ENCODE measurements around the gene PDE7B. TPM values are rescaled to one million over a fixed set of nuclear protein-coding genes. Genes with fewer than 3 reads are reported as not detected.

Gene PDE7B
- total RNA-seq, 2 experiments from 2014 or later = 0.25 to 0.31 TPM

GRCh38 chr6:136146130-136146529, 294.6 kb downstream of the PDE7B start:
- no peak for DNase-seq
- H3K36me3 Mint-ChIP-seq (ENCODE audit: low read depth) = peaks cover 5% of the 10 kb centered on the region
- no peak overlapping the region for H3K27ac Mint-ChIP-seq
- H3K4me1 Mint-ChIP-seq (ENCODE audit: low read depth) = no peaks in the 10 kb centered on the region
- H3K27me3 Mint-ChIP-seq (ENCODE audit: low read depth) = peaks cover 2% of the 10 kb centered on the region
- H3K4me3 Mint-ChIP-seq = no peak overlapping the region
- H3K9me3 Mint-ChIP-seq = peaks cover 8% of the 10 kb centered on the region
- CTCF ChIA-PET = no interaction called here
- intact Hi-C loops (cut with micrococcal nuclease) = no loop called here

GRCh38 chr6:136147342-136147741, 295.8 kb downstream of the PDE7B start:
- Mint-ChIP-seq H3K9me3 (peaks cover under 1% of the 10 kb centered on the region), H3K27ac (no peak overlapping the region)
- no peak for DNase-seq

DNA sequence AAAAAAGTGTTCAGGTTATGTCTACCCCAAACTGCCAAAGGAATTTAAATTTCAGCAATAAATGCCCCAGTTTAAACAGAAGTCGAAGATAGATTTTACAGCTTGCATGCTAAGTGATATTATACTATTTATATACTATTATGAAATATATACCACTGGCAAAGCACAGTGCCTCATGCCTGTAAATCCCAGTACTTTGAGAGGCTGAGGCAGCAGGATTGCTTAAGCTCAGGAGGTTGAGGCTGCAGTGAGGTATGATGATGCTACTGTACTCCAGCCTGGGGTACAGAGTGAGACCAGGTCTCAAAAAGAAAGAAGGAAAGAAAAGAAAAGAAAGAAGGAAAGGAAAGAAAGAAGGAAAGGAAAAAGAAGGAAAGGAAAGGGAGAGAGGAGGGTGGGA, 296.6 kb downstream of the PDE7B start:
- H3K9me3 Mint-ChIP-seq = no peaks in the 10 kb centered on the region
- no peak for DNase-seq
- intact Hi-C loops (cut with micrococcal nuclease) = no loop called here
- CTCF ChIA-PET = no interaction called here
- H3K27me3 Mint-ChIP-seq (ENCODE audit: low read depth) = no peaks in the 10 kb centered on the region
- no peak overlapping the region for H3K27ac Mint-ChIP-seq
- H3K4me1 Mint-ChIP-seq (ENCODE audit: low read depth) = no peaks in the 10 kb centered on the region
- no peaks in the 10 kb centered on the region for H3K36me3 Mint-ChIP-seq (ENCODE audit: low read depth)
- no peak overlapping the region for H3K4me3 Mint-ChIP-seq

More at GRCh38 chr6:136147342-136147741, 295.8 kb downstream of the PDE7B start:
- intact Hi-C loops (cut with micrococcal nuclease) = no loop called here
- Mint-ChIP-seq H3K4me3 (no peak overlapping the region), H3K27me3 (ENCODE audit: low read depth) (no peaks in the 10 kb centered on the region), H3K4me1 (ENCODE audit: low read depth) (no peaks in the 10 kb centered on the region), H3K36me3 (ENCODE audit: low read depth) (no peaks in the 10 kb centered on the region)
- CTCF ChIA-PET = no interaction called here

- no peak overlapping the region for H3K4me3 Mint-ChIP-seq
- no peaks in the 10 kb centered on the region for H3K27me3 Mint-ChIP-seq (ENCODE audit: low read depth)
- H3K36me3 Mint-ChIP-seq (ENCODE audit: low read depth) = no peaks in the 10 kb centered on the region
- no peaks in the 10 kb centered on the region for H3K9me3 Mint-ChIP-seq
- no peaks in the 10 kb centered on the region for H3K4me1 Mint-ChIP-seq (ENCODE audit: low read depth)
- no peak for DNase-seq
- intact Hi-C loops (cut with micrococcal nuclease) = no loop called here
- no peak overlapping the region for H3K27ac Mint-ChIP-seq
- CTCF ChIA-PET = no interaction called here
Measured at GRCh38 chr6:136148523-136148922, 297.0 kb downstream of the PDE7B start.

- no peak overlapping the region for H3K27ac Mint-ChIP-seq
- intact Hi-C loops (cut with micrococcal nuclease) = no loop called here
- H3K4me1 Mint-ChIP-seq (ENCODE audit: low read depth) = no peaks in the 10 kb centered on the region
- CTCF ChIA-PET = no interaction called here
- H3K36me3 Mint-ChIP-seq (ENCODE audit: low read depth) = no peaks in the 10 kb centered on the region
- no peak for DNase-seq
- H3K27me3 Mint-ChIP-seq (ENCODE audit: low read depth) = no peaks in the 10 kb centered on the region
- H3K9me3 Mint-ChIP-seq = no peaks in the 10 kb centered on the region
- no peak overlapping the region for H3K4me3 Mint-ChIP-seq
Measured at GRCh38 chr6:136149311-136149710, 297.8 kb downstream of the PDE7B start.

DNA sequence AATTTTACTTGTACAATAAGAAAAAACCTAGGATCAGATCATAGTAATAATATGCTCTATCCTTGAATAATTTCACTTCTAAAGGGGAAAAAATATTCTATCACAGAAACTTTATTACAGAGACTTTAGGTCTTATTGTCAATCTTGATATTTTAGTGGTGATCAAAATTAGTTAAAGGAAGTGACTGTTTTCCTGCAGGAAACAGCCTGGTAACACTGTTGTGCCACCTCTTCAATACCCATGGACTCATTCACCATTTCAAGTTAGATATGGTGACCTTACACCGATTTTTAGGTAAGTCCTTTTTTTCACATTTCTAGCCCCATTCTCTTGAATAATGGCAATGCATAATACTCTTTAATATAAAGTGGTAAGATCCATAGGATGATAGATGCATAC, 299.5 kb downstream of the PDE7B start:
- CTCF ChIA-PET = no interaction called here
- Mint-ChIP-seq H3K27ac (no peak overlapping the region), H3K9me3 (no peaks in the 10 kb centered on the region), H3K27me3 (ENCODE audit: low read depth) (no peaks in the 10 kb centered on the region), H3K36me3 (ENCODE audit: low read depth) (no peaks in the 10 kb centered on the region), H3K4me1 (ENCODE audit: low read depth) (no peaks in the 10 kb centered on the region), H3K4me3 (no peak overlapping the region)
- intact Hi-C loops (cut with micrococcal nuclease) = no loop called here
- no peak for DNase-seq

- H3K4me3 Mint-ChIP-seq = no peak overlapping the region
- no peaks in the 10 kb centered on the region for H3K36me3 Mint-ChIP-seq (ENCODE audit: low read depth)
- H3K27ac Mint-ChIP-seq = no peak overlapping the region
- DNase-seq = no peak
- H3K9me3 Mint-ChIP-seq = no peaks in the 10 kb centered on the region
- CTCF ChIA-PET = interaction anchor here (0.6 kb wide), 1 partner anchor 378 kb away, joined by 3 read pairs; no protein-coding TSS in a partner anchor
- intact Hi-C loops (cut with micrococcal nuclease) = no loop called here
- H3K27me3 Mint-ChIP-seq (ENCODE audit: low read depth) = no peaks in the 10 kb centered on the region
- no peaks in the 10 kb centered on the region for H3K4me1 Mint-ChIP-seq (ENCODE audit: low read depth)
Measured at GRCh38 chr6:136153707-136154375, 302.3 kb downstream of the PDE7B start.

- CTCF ChIA-PET = no interaction called here
- no peak overlapping the region for H3K4me3 Mint-ChIP-seq
- no peaks in the 10 kb centered on the region for H3K27me3 Mint-ChIP-seq (ENCODE audit: low read depth)
- intact Hi-C loops (cut with micrococcal nuclease) = no loop called here
- no peak overlapping the region for H3K27ac Mint-ChIP-seq
- H3K4me1 Mint-ChIP-seq (ENCODE audit: low read depth) = no peaks in the 10 kb centered on the region
- H3K36me3 Mint-ChIP-seq (ENCODE audit: low read depth) = no peaks in the 10 kb centered on the region
- no peak for DNase-seq
- no peaks in the 10 kb centered on the region for H3K9me3 Mint-ChIP-seq
Measured at GRCh38 chr6:136155191-136155590, 303.7 kb downstream of the PDE7B start.

GRCh38 chr6:136157743-136158142, 306.2 kb downstream of the PDE7B start:
- Mint-ChIP-seq H3K27ac (no peak overlapping the region), H3K36me3 (ENCODE audit: low read depth) (no peaks in the 10 kb centered on the region), H3K9me3 (peaks cover 4% of the 10 kb centered on the region), H3K27me3 (ENCODE audit: low read depth) (no peaks in the 10 kb centered on the region), H3K4me3 (no peak overlapping the region), H3K4me1 (ENCODE audit: low read depth) (no peaks in the 10 kb centered on the region)
- DNase-seq = no peak
- CTCF ChIA-PET = interaction anchor here (0.7 to 2.0 kb wide), 2 partner anchors 29 to 69 kb away, joined by 3 to 7 read pairs; no protein-coding TSS in a partner anchor
- intact Hi-C loops (cut with micrococcal nuclease) = no loop called here

- CTCF ChIA-PET = interaction anchor here (0.7 to 2.0 kb wide), 2 partner anchors 29 to 68 kb away, joined by 3 to 7 read pairs; no protein-coding TSS in a partner anchor
- Mint-ChIP-seq H3K4me1 (ENCODE audit: low read depth) (no peaks in the 10 kb centered on the region), H3K4me3 (no peak overlapping the region), H3K27ac (no peak overlapping the region), H3K27me3 (ENCODE audit: low read depth) (no peaks in the 10 kb centered on the region), H3K9me3 (peaks cover 4% of the 10 kb centered on the region), H3K36me3 (ENCODE audit: low read depth) (no peaks in the 10 kb centered on the region)
- DNase-seq = no peak
- intact Hi-C loops (cut with micrococcal nuclease) = no loop called here
Measured at GRCh38 chr6:136158387-136158821, 306.9 kb downstream of the PDE7B start.

- Mint-ChIP-seq H3K27me3 (ENCODE audit: low read depth) (no peaks in the 10 kb centered on the region), H3K36me3 (ENCODE audit: low read depth) (peaks cover 2% of the 10 kb centered on the region), H3K9me3 (peaks cover 4% of the 10 kb centered on the region), H3K4me1 (ENCODE audit: low read depth) (no peaks in the 10 kb centered on the region), H3K4me3 (no peak overlapping the region), H3K27ac (no peak overlapping the region)
- intact Hi-C loops (cut with micrococcal nuclease) = no loop called here
- no peak for DNase-seq
- CTCF ChIA-PET = no interaction called here
Measured at GRCh38 chr6:136158971-136159370, 307.5 kb downstream of the PDE7B start.

DNA sequence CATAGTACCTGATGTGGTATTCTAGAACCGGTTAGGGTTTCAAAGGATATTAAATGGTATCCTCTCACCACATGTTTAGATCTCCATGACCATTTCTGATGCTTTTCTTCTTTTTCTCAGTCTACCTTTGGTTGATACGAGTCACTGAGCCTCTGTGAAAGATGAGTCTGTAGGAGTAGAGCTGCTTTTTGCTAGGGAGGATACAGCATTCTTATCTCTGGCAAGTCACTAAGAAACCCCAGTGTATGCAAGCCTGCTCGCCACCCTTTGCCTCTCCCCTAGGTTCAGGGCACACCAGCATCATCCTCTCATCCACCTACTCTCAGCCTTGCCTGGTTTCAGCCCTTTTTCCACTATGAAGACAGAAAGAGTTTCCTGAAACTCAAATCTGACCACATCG, 308.7 kb downstream of the PDE7B start:
- DNase-seq = no peak
- H3K27me3 Mint-ChIP-seq (ENCODE audit: low read depth) = no peaks in the 10 kb centered on the region
- peaks cover 2% of the 10 kb centered on the region for H3K36me3 Mint-ChIP-seq (ENCODE audit: low read depth)
- no peak overlapping the region for H3K4me3 Mint-ChIP-seq
- H3K4me1 Mint-ChIP-seq (ENCODE audit: low read depth) = no peaks in the 10 kb centered on the region
- peaks cover 4% of the 10 kb centered on the region for H3K9me3 Mint-ChIP-seq
- intact Hi-C loops (cut with micrococcal nuclease) = no loop called here
- H3K27ac Mint-ChIP-seq = no peak overlapping the region
- CTCF ChIA-PET = no interaction called here

GRCh38 chr6:136161950-136162349, 310.4 kb downstream of the PDE7B start:
- H3K27me3 Mint-ChIP-seq (ENCODE audit: low read depth) = no peaks in the 10 kb centered on the region
- H3K4me1 Mint-ChIP-seq (ENCODE audit: low read depth) = no peaks in the 10 kb centered on the region
- no peak overlapping the region for H3K4me3 Mint-ChIP-seq
- no peak overlapping the region for H3K27ac Mint-ChIP-seq
- peaks cover 6% of the 10 kb centered on the region for H3K9me3 Mint-ChIP-seq
- intact Hi-C loops (cut with micrococcal nuclease) = no loop called here
- H3K36me3 Mint-ChIP-seq (ENCODE audit: low read depth) = peaks cover 3% of the 10 kb centered on the region
- no peak for DNase-seq
- CTCF ChIA-PET = no interaction called here

Measured in activated naive CD4-positive, alpha-beta T cell treated with anti-CD3 and anti-CD28 coated beads for 36 hours (primary cell).